ENCODE measurements around the gene EIF4E3. TPM values are rescaled to one million over a fixed set of nuclear protein-coding genes. Genes with fewer than 3 reads are reported as not detected.

EIF4E3 gene
- polyA plus RNA-seq, 1 donor from 2014 or later, result 11.4 TPM

DNA sequence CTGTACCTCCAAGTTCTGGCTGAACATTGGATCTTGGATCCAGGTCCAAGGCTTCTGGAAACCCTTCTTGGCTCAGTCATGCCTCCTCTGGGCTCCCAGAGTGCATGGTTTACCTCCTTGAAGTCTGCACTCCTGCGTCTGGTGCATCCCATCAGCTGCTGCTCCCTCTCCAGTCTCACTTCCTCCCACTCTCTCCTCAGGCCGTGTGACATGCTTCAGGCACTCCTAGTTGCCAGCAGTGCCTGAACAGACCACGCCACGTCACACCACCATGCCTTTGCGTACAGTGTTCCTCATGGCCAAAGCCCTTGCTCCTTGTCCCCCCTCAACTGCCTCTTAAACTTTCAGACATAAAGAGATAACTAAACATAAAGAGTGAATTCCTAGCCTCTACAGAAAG is 34.2 kb upstream of the EIF4E3 start:
- Histone ChIP-seq H3K9ac (ENCODE audit: low read length) (no peak overlapping the region), H3K4me3 (ENCODE audit: low read length) (no peak overlapping the region), H2AFZ (ENCODE audit: low read depth, low read length) (no peak overlapping the region), H3K4me2 (ENCODE audit: low read length) (no peak overlapping the region), H3K9me3 (ENCODE audit: low read length) (no peaks in the 10 kb centered on the region), H3K79me2 (replicated peaks; ENCODE audit: insufficient read depth, low read length) (no peaks in the 10 kb centered on the region), H3F3A (ENCODE audit: insufficient read depth, low read length, poor library complexity, severe bottlenecking) (peaks cover 3% of the 10 kb centered on the region), H4K20me1 (ENCODE audit: insufficient read depth) (no peaks in the 10 kb centered on the region), H3K36me3 (ENCODE audit: insufficient read depth, low read length) (no peaks in the 10 kb centered on the region), H3K27ac (ENCODE audit: low read length) (no peak overlapping the region), H3K27me3 (ENCODE audit: insufficient read depth, low read depth, low read length) (peaks cover 20% of the 10 kb centered on the region), H3K9me2 (ENCODE audit: insufficient read depth, low read length) (no peaks in the 10 kb centered on the region)
- TF ChIP-seq EP300 (conservative IDR thresholded peaks at IDR 0.05; ENCODE audit: poor library complexity, severe bottlenecking) (no peak), SMC3 (conservative IDR thresholded peaks at IDR 0.05; ENCODE audit: poor library complexity) (no peak)
- TF ChIP-seq, protein P1, sequence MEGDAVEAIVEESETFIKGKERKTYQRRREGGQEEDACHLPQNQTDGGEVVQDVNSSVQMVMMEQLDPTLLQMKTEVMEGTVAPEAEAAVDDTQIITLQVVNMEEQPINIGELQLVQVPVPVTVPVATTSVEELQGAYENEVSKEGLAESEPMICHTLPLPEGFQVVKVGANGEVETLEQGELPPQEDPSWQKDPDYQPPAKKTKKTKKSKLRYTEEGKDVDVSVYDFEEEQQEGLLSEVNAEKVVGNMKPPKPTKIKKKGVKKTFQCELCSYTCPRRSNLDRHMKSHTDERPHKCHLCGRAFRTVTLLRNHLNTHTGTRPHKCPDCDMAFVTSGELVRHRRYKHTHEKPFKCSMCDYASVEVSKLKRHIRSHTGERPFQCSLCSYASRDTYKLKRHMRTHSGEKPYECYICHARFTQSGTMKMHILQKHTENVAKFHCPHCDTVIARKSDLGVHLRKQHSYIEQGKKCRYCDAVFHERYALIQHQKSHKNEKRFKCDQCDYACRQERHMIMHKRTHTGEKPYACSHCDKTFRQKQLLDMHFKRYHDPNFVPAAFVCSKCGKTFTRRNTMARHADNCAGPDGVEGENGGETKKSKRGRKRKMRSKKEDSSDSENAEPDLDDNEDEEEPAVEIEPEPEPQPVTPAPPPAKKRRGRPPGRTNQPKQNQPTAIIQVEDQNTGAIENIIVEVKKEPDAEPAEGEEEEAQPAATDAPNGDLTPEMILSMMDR (IDR thresholded peaks at IDR 0.05; ENCODE audit: poor library complexity, severe bottlenecking), result no peak

- no peak overlapping the region for H3K27ac ChIP-seq (ENCODE audit: low read length)
- TF ChIP-seq, protein P2, sequence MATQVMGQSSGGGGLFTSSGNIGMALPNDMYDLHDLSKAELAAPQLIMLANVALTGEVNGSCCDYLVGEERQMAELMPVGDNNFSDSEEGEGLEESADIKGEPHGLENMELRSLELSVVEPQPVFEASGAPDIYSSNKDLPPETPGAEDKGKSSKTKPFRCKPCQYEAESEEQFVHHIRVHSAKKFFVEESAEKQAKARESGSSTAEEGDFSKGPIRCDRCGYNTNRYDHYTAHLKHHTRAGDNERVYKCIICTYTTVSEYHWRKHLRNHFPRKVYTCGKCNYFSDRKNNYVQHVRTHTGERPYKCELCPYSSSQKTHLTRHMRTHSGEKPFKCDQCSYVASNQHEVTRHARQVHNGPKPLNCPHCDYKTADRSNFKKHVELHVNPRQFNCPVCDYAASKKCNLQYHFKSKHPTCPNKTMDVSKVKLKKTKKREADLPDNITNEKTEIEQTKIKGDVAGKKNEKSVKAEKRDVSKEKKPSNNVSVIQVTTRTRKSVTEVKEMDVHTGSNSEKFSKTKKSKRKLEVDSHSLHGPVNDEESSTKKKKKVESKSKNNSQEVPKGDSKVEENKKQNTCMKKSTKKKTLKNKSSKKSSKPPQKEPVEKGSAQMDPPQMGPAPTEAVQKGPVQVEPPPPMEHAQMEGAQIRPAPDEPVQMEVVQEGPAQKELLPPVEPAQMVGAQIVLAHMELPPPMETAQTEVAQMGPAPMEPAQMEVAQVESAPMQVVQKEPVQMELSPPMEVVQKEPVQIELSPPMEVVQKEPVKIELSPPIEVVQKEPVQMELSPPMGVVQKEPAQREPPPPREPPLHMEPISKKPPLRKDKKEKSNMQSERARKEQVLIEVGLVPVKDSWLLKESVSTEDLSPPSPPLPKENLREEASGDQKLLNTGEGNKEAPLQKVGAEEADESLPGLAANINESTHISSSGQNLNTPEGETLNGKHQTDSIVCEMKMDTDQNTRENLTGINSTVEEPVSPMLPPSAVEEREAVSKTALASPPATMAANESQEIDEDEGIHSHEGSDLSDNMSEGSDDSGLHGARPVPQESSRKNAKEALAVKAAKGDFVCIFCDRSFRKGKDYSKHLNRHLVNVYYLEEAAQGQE (IDR thresholded peaks at IDR 0.05; ENCODE audit: borderline replicate concordance), result no peak
- TF ChIP-seq MXI1 (conservative IDR thresholded peaks at IDR 0.05; ENCODE audit: poor library complexity, severe bottlenecking) (no peak), TAF1 (IDR thresholded peaks at IDR 0.05; ENCODE audit: low read depth) (no peak), EZH2 (IDR thresholded peaks at IDR 0.05; ENCODE audit: borderline replicate concordance, insufficient read depth, low read length, poor library complexity, severe bottlenecking) (no peak), RAD21 (conservative IDR thresholded peaks at IDR 0.05) (no peak), SMC3 (conservative IDR thresholded peaks at IDR 0.05; ENCODE audit: poor library complexity) (no peak), EP300 (conservative IDR thresholded peaks at IDR 0.05; ENCODE audit: poor library complexity, severe bottlenecking) (no peak), POLR2AphosphoS5 (IDR thresholded peaks at IDR 0.05) (no peak)
- TF ChIP-seq, protein P1 (IDR thresholded peaks at IDR 0.05; ENCODE audit: poor library complexity, severe bottlenecking), result no peak
- H3K4me2 ChIP-seq (ENCODE audit: low read length), result no peak overlapping the region
- peaks cover 20% of the 10 kb centered on the region for H3K27me3 ChIP-seq (ENCODE audit: insufficient read depth, low read depth, low read length)
- no peak overlapping the region for H3K4me3 ChIP-seq (ENCODE audit: low read length)
- H3K79me2 ChIP-seq (replicated peaks; ENCODE audit: insufficient read depth, low read length), result no peaks in the 10 kb centered on the region
- no peaks in the 10 kb centered on the region for H3K36me3 ChIP-seq (ENCODE audit: insufficient read depth, low read length)
- no peak overlapping the region for H2AFZ ChIP-seq (ENCODE audit: low read depth, low read length)
- H3K9ac ChIP-seq (ENCODE audit: low read length), result no peak overlapping the region
- no peaks in the 10 kb centered on the region for H4K20me1 ChIP-seq (ENCODE audit: insufficient read depth)
- H3K9me3 ChIP-seq (ENCODE audit: low read length), result no peaks in the 10 kb centered on the region
- no peaks in the 10 kb centered on the region for H3K9me2 ChIP-seq (ENCODE audit: insufficient read depth, low read length)
- H3F3A ChIP-seq (ENCODE audit: insufficient read depth, low read length, poor library complexity, severe bottlenecking), result peaks cover 3% of the 10 kb centered on the region
Observed at GRCh38 chr3:71758091-71758490, 32.9 kb upstream of the EIF4E3 start.

Measured in neural cell (in vitro differentiated cells).